OCI-LY1 (cell line): ENCODE measurements around the gene RNF111.

ENCODE experiments used
- CTCF ChIP-seq: fragments of 200-600 bp; sonication (generic), shearing (Covaris generic); IDR thresholded peaks from 2 replicates; pipeline ENCODE4 v1.5.1; 2017; ENCODE audit warnings: mild to moderate bottlenecking, antibody characterized with exemption, low read length, moderate library complexity, mixed read lengths
- EZH2 ChIP-seq: fragments of 200-600 bp; sonication (generic), shearing (Covaris generic); IDR thresholded peaks from 2 replicates; pipeline ENCODE4 v1.8.0; 2017; ENCODE audit warnings: borderline replicate concordance, mixed run types, mild to moderate bottlenecking, antibody characterized with exemption, low read length, moderate library complexity, mixed read lengths

- TF ChIP-seq CTCF (no peak), EZH2 (no peak)
Measured at GRCh38 chr15:58952751-58953150, 34.7 kb upstream of the RNF111 start.
